H9 (cell line): Measurements from ENCODE around the gene VAV2. TPM values are rescaled to one million over a fixed set of nuclear protein-coding genes. Genes with fewer than 3 reads are reported as not detected.

Experiments used
- DNase-seq: peaks from one replicate; pipeline ENCODE4 v3.0.0-alpha.2; 2017
- H2AFZ ChIP-seq: one replicate; pipeline ENCODE4 v1.6.1; 2013; ENCODE audit warnings: mild to moderate bottlenecking, low read length, control low read depth, moderate library complexity
- H2AK5ac ChIP-seq: 2 replicates; pipeline ENCODE4 v1.6.1; 2013; ENCODE audit warnings: low read length, control low read depth, mixed read lengths; ENCODE audit not compliant: insufficient read length
- H2BK120ac ChIP-seq: one replicate; pipeline ENCODE4 v1.6.1; 2013; ENCODE audit warnings: low read depth, mild to moderate bottlenecking, low read length, control low read depth, inconsistent platforms; ENCODE audit not compliant: poor library complexity, severe bottlenecking
- H2BK12ac ChIP-seq: 2 replicates; pipeline ENCODE4 v1.6.1; 2013; ENCODE audit warnings: low read length, control low read depth, mixed read lengths, low read depth; ENCODE audit not compliant: insufficient read length
- H2BK15ac ChIP-seq: 2 replicates; pipeline ENCODE4 v1.6.1; 2013; ENCODE audit warnings: low read depth, low read length, control low read depth
- H2BK20ac ChIP-seq: one replicate; pipeline ENCODE4 v1.6.1; 2013; ENCODE audit warnings: low read depth, mild to moderate bottlenecking, low read length, control low read depth, inconsistent platforms; ENCODE audit not compliant: poor library complexity, severe bottlenecking
- H2BK5ac ChIP-seq: 2 replicates; pipeline ENCODE4 v1.6.1; 2013; ENCODE audit warnings: low read length, control low read depth, mixed read lengths; ENCODE audit not compliant: insufficient read length
- H3K14ac ChIP-seq: 2 replicates; pipeline ENCODE4 v1.6.1; 2013; ENCODE audit warnings: low read length, control low read depth; ENCODE audit not compliant: insufficient read depth
- H3K18ac ChIP-seq: 2 replicates; pipeline ENCODE4 v1.6.1; 2013; ENCODE audit warnings: low read depth, mild to moderate bottlenecking, mixed read lengths, low read length, control low read depth; ENCODE audit not compliant: insufficient read length
- H3K23ac ChIP-seq: 2 replicates; pipeline ENCODE4 v1.6.1; 2013; ENCODE audit warnings: low read length, control low read depth, mixed read lengths, low read depth; ENCODE audit not compliant: insufficient read length
- H3K23me2 ChIP-seq: 2 replicates; pipeline ENCODE4 v1.6.1; 2013; ENCODE audit warnings: low read depth, mild to moderate bottlenecking, mixed read lengths, low read length, control low read depth; ENCODE audit not compliant: insufficient read length, poor library complexity, severe bottlenecking
- H3K27ac ChIP-seq: 2 replicates; pipeline ENCODE4 v1.5.1; 2013; ENCODE audit warnings: low read length, control low read depth, mixed read lengths, low read depth; ENCODE audit not compliant: insufficient read length
- H3K27me3 ChIP-seq: 2 replicates; pipeline ENCODE4 v1.6.1; 2013; ENCODE audit warnings: low read length, control low read depth, inconsistent platforms; ENCODE audit not compliant: insufficient read depth
- H3K4ac ChIP-seq: 2 replicates; pipeline ENCODE4 v1.6.1; 2013; ENCODE audit warnings: low read depth, mild to moderate bottlenecking, control low read depth, inconsistent platforms, low read length, moderate library complexity
- H3K4me1 ChIP-seq: 2 replicates; pipeline ENCODE4 v1.6.1; 2013; ENCODE audit warnings: low read length, control low read depth, inconsistent platforms; ENCODE audit not compliant: insufficient read depth
- H3K4me2 ChIP-seq: 2 replicates; pipeline ENCODE4 v1.6.1; 2013; ENCODE audit warnings: low read length, control low read depth, mixed read lengths; ENCODE audit not compliant: insufficient read length, insufficient read depth
- H3K56ac ChIP-seq: 2 replicates; pipeline ENCODE4 v1.6.1; 2013; ENCODE audit warnings: low read depth, mild to moderate bottlenecking, mixed read lengths, low read length, control low read depth; ENCODE audit not compliant: insufficient read length
- H3K79me1 ChIP-seq: 2 replicates; pipeline ENCODE4 v1.6.1; 2013; ENCODE audit warnings: low read depth, mild to moderate bottlenecking, moderate library complexity, low read length, control low read depth, inconsistent platforms; ENCODE audit not compliant: insufficient read depth, poor library complexity, severe bottlenecking
- H3K79me2 ChIP-seq: 2 replicates; pipeline ENCODE4 v1.6.1; 2013; ENCODE audit warnings: low read length, control low read depth, inconsistent platforms; ENCODE audit not compliant: insufficient read depth
- H3K9ac ChIP-seq: 2 replicates; pipeline ENCODE4 v1.6.1; 2013; ENCODE audit warnings: low read length, control low read depth, mixed read lengths; ENCODE audit not compliant: insufficient read length; ENCODE audit errors: extremely low read depth
- H3K9me3 ChIP-seq: one replicate; pipeline ENCODE4 v1.6.1; 2013; ENCODE audit warnings: low read depth, low read length, inconsistent platforms; ENCODE audit not compliant: control insufficient read depth
- H3T11ph ChIP-seq: one replicate; pipeline ENCODE4 v1.6.1; 2013; ENCODE audit warnings: mild to moderate bottlenecking, low read length, control low read depth, inconsistent platforms
- H4K20me1 ChIP-seq: one replicate; pipeline ENCODE4 v1.6.1; 2013; ENCODE audit not compliant: control insufficient read depth, insufficient read length, insufficient read depth
- H4K5ac ChIP-seq: 2 replicates; pipeline ENCODE4 v1.6.1; 2013; ENCODE audit warnings: low read depth, mild to moderate bottlenecking, mixed read lengths, low read length, control low read depth; ENCODE audit not compliant: insufficient read length
- H4K8ac ChIP-seq: replicated peaks from 2 replicates; pipeline ENCODE4 v1.6.1; 2013; ENCODE audit warnings: low read length, control low read depth, mixed read lengths, low read depth; ENCODE audit not compliant: insufficient read length
- H4K91ac ChIP-seq: 2 replicates; pipeline ENCODE4 v1.6.1; 2013; ENCODE audit warnings: low read depth, mild to moderate bottlenecking, moderate library complexity, mixed read lengths, low read length, control low read depth; ENCODE audit not compliant: insufficient read length
- H3K27ac Mint-ChIP-seq, 3 experiments: 2 replicates in 2 of 3; 3 replicates in 1 of 3; pipeline ENCODE4 v1.8.0; 2020 to 2021; ENCODE audit warnings: mixed read lengths in 3 of 3, mild to moderate bottlenecking in 1 of 3, moderate library complexity in 1 of 3
- H3K27me3 Mint-ChIP-seq: 2 replicates; pipeline ENCODE4 v1.8.0; 2021; ENCODE audit warnings: low read depth, mild to moderate bottlenecking, moderate library complexity, mixed read lengths
- H3K36me3 Mint-ChIP-seq, 3 experiments: 2 replicates in 2 of 3; 3 replicates in 1 of 3; pipeline ENCODE4 v1.8.0; 2020 to 2021; ENCODE audit warnings: low read depth in 3 of 3, mixed read lengths in 3 of 3; ENCODE audit not compliant: insufficient read depth in 1 of 3
- H3K4me1 Mint-ChIP-seq, 2 experiments: 2 replicates each; pipeline ENCODE4 v1.8.0; 2020; ENCODE audit warnings: mixed read lengths in 2 of 2
- H3K4me3 Mint-ChIP-seq, 2 experiments: 2 replicates in 1 of 2; 3 replicates in 1 of 2; pipeline ENCODE4 v1.8.0; 2020 to 2021; ENCODE audit warnings: mild to moderate bottlenecking in 2 of 2, mixed read lengths in 2 of 2, moderate library complexity in 1 of 2
- H3K9me3 Mint-ChIP-seq, 2 experiments: 2 replicates in 1 of 2; 3 replicates in 1 of 2; pipeline ENCODE4 v1.8.0; 2020; ENCODE audit warnings: mild to moderate bottlenecking in 2 of 2, mixed read lengths in 2 of 2, moderate library complexity in 1 of 2
- WGBS: extraction: QIAGEN DNeasy Blood & Tissue Kit; methylation state at CpG from one replicate; pipeline ENCODE4 v1.1.7; 2013; ENCODE audit warnings: missing lambda C conversion rate, low lambda C conversion rate, mixed read lengths; ENCODE audit not compliant: insufficient read length; ENCODE audit errors: extremely low coverage; 5-methylcytosine and 5-hydroxymethylcytosine counted together
- total RNA-seq: library from RNA; stranded (reverse); gene quantifications from 2 replicates; pipeline ENCODE4 v1.2.1, GENCODE V29; 2021
- TF ChIP-seq, protein P1 (sequence below): fragments of 200-600 bp; sonication (generic); conservative IDR thresholded peaks from 3 replicates; pipeline ENCODE4 v1.8.0; 2021; ENCODE audit warnings: antibody characterized with exemption, mild to moderate bottlenecking

The VAV2 gene
- total RNA-seq, 1 experiment from 2014 or later: 58.7 TPM

DNA sequence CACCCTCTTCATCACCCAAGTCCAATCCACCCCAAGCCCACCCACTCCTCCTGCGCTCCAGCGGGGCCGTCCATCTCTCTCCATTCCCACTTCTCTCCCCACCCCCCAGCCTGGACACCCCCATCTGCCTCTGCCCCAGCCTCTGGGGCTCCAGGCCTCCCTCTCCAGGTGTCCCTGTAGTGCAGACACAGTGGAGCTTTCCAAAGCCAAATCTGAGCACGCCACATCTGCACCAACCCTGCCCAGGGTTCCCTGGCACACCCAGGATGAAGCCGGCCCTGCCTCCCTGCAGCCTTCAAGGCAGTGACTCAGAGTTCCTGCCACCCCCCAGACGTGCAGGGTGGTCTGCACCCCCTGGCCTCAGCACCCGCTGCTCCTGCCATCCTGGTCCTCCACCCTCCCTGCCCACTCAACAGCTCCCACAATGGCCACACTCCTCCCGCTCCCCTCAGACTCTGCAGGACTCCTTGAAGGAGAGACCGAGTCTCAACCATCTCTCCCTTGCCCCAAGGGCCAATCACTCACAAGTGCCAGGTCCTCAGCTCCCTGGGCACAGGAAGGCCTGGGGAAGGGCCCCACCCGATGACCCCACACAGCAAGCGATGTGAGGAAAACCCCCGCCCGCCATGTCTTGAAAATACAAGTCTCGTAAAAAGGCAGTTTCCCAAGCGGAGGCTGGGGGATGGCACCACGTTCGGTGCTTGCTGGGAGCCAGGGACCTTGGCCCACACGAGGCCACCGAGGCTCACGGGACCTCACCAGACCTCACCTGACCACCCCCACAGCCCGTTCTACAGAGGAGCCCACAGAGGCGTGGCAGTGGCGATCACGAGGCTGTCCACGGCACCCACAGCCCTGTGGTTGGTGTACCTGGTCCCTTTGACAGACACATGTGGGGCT, 22.2 kb downstream of the VAV2 start:
- Mint-ChIP-seq H3K9me3 (peaks cover under 1 to 4% of the 10 kb centered on the region in 2 experiments; a peak in 3 of 5 replicates), H3K27ac (peak overlapping the region in 2 of 3 experiments; percentile 75 to 80; a peak in 4 of 7 replicates), H3K4me1 (peaks cover 46 to 48% of the 10 kb centered on the region in 2 experiments), H3K4me3 (no peak overlapping the region), H3K36me3 (peaks cover 0 to 1% (median under 1%) of the 10 kb centered on the region in 3 experiments; a peak in 4 of 7 replicates), H3K27me3 (no peaks in the 10 kb centered on the region)
- H3K9me3 ChIP-seq: no peaks in the 10 kb centered on the region
- H3K23me2 ChIP-seq: no peaks in the 10 kb centered on the region
- H3K56ac ChIP-seq: no peak overlapping the region
- peak overlapping the region; percentile 55 for H3K14ac ChIP-seq
- H3K4me2 ChIP-seq: no peak overlapping the region
- no peak overlapping the region for H3K9ac ChIP-seq
- H3K27ac ChIP-seq: no peak overlapping the region
- H4K91ac ChIP-seq: no peak overlapping the region
- no peaks in the 10 kb centered on the region; the same call in 1 of the 2 replicates for H3K4me1 ChIP-seq
- no peak overlapping the region for H2BK12ac ChIP-seq
- TF ChIP-seq, protein P1, sequence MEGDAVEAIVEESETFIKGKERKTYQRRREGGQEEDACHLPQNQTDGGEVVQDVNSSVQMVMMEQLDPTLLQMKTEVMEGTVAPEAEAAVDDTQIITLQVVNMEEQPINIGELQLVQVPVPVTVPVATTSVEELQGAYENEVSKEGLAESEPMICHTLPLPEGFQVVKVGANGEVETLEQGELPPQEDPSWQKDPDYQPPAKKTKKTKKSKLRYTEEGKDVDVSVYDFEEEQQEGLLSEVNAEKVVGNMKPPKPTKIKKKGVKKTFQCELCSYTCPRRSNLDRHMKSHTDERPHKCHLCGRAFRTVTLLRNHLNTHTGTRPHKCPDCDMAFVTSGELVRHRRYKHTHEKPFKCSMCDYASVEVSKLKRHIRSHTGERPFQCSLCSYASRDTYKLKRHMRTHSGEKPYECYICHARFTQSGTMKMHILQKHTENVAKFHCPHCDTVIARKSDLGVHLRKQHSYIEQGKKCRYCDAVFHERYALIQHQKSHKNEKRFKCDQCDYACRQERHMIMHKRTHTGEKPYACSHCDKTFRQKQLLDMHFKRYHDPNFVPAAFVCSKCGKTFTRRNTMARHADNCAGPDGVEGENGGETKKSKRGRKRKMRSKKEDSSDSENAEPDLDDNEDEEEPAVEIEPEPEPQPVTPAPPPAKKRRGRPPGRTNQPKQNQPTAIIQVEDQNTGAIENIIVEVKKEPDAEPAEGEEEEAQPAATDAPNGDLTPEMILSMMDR: no peak
- H3K18ac ChIP-seq: no peak overlapping the region
- no peak overlapping the region for H4K5ac ChIP-seq
- DNase-seq: no peak
- no peak overlapping the region for H2AK5ac ChIP-seq
- H2BK120ac ChIP-seq: no peak overlapping the region
- H3K79me2 ChIP-seq: peaks cover 27% of the 10 kb centered on the region; the same call in 1 of the 2 replicates
- no peaks in the 10 kb centered on the region for H3K79me1 ChIP-seq
- H4K8ac ChIP-seq: no peak overlapping the region
- no peak overlapping the region for H3K4ac ChIP-seq
- WGBS: no CpG with 5 or more reads among the region's 25 CpGs
- H2BK15ac ChIP-seq: no peak overlapping the region
- H3K23ac ChIP-seq: no peak overlapping the region
- no peak overlapping the region for H2BK5ac ChIP-seq
- H2AFZ ChIP-seq: no peak overlapping the region
- no peaks in the 10 kb centered on the region for H3K27me3 ChIP-seq
- no peak overlapping the region for H3T11ph ChIP-seq
- peaks cover 4% of the 10 kb centered on the region for H4K20me1 ChIP-seq
- H2BK20ac ChIP-seq: no peak overlapping the region
